Hepatocyte (in vitro differentiated cells): Measurements from ENCODE around the gene MPLKIP. TPM values are rescaled to one million over a fixed set of nuclear protein-coding genes. Genes with fewer than 3 reads are reported as not detected.

ENCODE experiments used
- DNase-seq: peaks from one replicate; pipeline ENCODE4 v3.0.0-alpha.2; 2016; ENCODE audit warnings: low spot score
- H2AFZ ChIP-seq: fragments of 200-600 bp; sonication (generic); 2 replicates; pipeline ENCODE4 v1.6.0; 2016; ENCODE audit warnings: antibody characterized with exemption, mild to moderate bottlenecking
- H3K27ac ChIP-seq: fragments of 200-600 bp; sonication (generic); 2 replicates; pipeline ENCODE4 v1.5.1; 2016; ENCODE audit warnings: mild to moderate bottlenecking
- H3K27me3 ChIP-seq: fragments of 200-600 bp; sonication (generic); 2 replicates; pipeline ENCODE4 v1.6.1; 2016
- H3K36me3 ChIP-seq: fragments of 200-600 bp; sonication (generic); replicated peaks from 2 replicates; pipeline ENCODE4 v1.5.1; 2016; ENCODE audit warnings: low read depth; ENCODE audit not compliant: insufficient read depth
- H3K4me1 ChIP-seq: fragments of 200-600 bp; sonication (generic); 2 replicates; pipeline ENCODE4 v1.5.1; 2016; ENCODE audit warnings: mild to moderate bottlenecking, moderate library complexity; ENCODE audit not compliant: insufficient read depth
- H3K4me2 ChIP-seq: fragments of 200-600 bp; sonication (generic); 2 replicates; pipeline ENCODE4 v1.6.0; 2016
- H3K4me3 ChIP-seq: fragments of 200-600 bp; sonication (generic); 2 replicates; pipeline ENCODE4 v1.5.1; 2016; ENCODE audit warnings: mild to moderate bottlenecking
- H3K79me2 ChIP-seq: fragments of 200-600 bp; sonication (generic); 2 replicates; pipeline ENCODE4 v1.6.0; 2017; ENCODE audit warnings: mild to moderate bottlenecking
- H3K9me2 ChIP-seq: fragments of 200-600 bp; sonication (generic); replicated peaks from 2 replicates; pipeline ENCODE4 v1.6.0; 2017; ENCODE audit warnings: mild to moderate bottlenecking; ENCODE audit not compliant: insufficient read depth
- H3K9me3 ChIP-seq: fragments of 200-600 bp; sonication (generic); 2 replicates; pipeline ENCODE4 v1.5.1; 2016; ENCODE audit warnings: low read depth, mild to moderate bottlenecking
- H4K20me1 ChIP-seq: fragments of 200-600 bp; sonication (generic); 2 replicates; pipeline ENCODE4 v1.6.0; 2016; ENCODE audit warnings: mild to moderate bottlenecking; ENCODE audit not compliant: insufficient read depth, poor library complexity, severe bottlenecking
- EZH2 ChIP-seq: fragments of 200-600 bp; sonication (generic); IDR thresholded peaks from 2 replicates; pipeline ENCODE4 v1.6.1; 2016; ENCODE audit warnings: antibody characterized with exemption, mild to moderate bottlenecking, borderline replicate concordance
- EZH2phosphoT487 ChIP-seq: fragments of 200-600 bp; sonication (generic); IDR thresholded peaks from one replicate; pipeline ENCODE4 v1.6.1; 2018; ENCODE audit warnings: antibody characterized with exemption, mild to moderate bottlenecking, low read depth, moderate library complexity; ENCODE audit not compliant: unreplicated experiment, severe bottlenecking
- WGBS: methylation state at CpG from one replicate; pipeline ENCODE4 v1.1.6; 2016; ENCODE audit warnings: low lambda C conversion rate; ENCODE audit errors: missing lambda C conversion rate; 5-methylcytosine and 5-hydroxymethylcytosine counted together
- polyA plus RNA-seq: library from polyadenylated mRNA; unstranded; fragments of >200 nt; fragmentation: Nextera tagmentation; extraction: Ambion mirVana; gene quantifications from 2 replicates; pipeline ENCODE4 v1.2.1, GENCODE V29; 2016
- total RNA-seq: library from RNA; depleted of rRNA; stranded (reverse); fragments of >200 nt; gene quantifications from 2 replicates; pipeline ENCODE4 v1.2.3, GENCODE V29; 2014
- TF ChIP-seq, protein P1 (sequence below): fragments of 200-600 bp; sonication (generic); IDR thresholded peaks from 2 replicates; pipeline ENCODE4 v1.5.1; 2016; ENCODE audit warnings: antibody characterized with exemption, mild to moderate bottlenecking; ENCODE audit not compliant: poor library complexity

The MPLKIP gene
- total and polyA plus RNA-seq, 2 experiments from 2014 or later, result 42.5 to 70.9 TPM

DNA sequence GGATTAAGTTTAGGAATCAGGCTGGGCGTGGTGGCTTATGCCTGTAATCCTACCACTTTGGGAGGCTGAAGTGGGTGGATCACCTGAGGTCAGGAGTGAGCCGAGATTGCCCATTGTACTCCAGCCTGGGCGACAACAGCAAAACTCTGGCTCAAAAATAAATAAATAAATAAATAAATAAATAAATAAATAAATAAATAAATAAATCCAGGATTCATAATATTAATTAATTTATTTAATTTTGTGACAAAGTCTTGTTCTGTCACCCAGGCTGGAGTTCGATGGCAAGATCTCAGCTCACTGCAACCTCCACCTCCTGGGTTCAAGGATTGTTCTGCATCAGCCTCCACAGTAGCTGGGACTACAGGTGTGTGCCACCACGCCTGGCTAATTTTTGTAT lies 4.6 kb upstream of the MPLKIP start:
- Histone ChIP-seq H3K36me3 (no peaks in the 10 kb centered on the region), H3K9me2 (no peaks in the 10 kb centered on the region), H3K4me3 (no peak overlapping the region), H3K27ac (no peak overlapping the region), H3K9me3 (no peaks in the 10 kb centered on the region), H3K27me3 (no peaks in the 10 kb centered on the region), H2AFZ (no peak overlapping the region), H4K20me1 (no peaks in the 10 kb centered on the region), H3K79me2 (peaks cover 4% of the 10 kb centered on the region), H3K4me1 (no peaks in the 10 kb centered on the region), H3K4me2 (no peak overlapping the region)
- WGBS, result 96% methylated on average over 5 of the region's 5 CpGs
- DNase-seq, result no peak
- TF ChIP-seq EZH2phosphoT487 (no peak), EZH2 (no peak)
- TF ChIP-seq, protein P1, sequence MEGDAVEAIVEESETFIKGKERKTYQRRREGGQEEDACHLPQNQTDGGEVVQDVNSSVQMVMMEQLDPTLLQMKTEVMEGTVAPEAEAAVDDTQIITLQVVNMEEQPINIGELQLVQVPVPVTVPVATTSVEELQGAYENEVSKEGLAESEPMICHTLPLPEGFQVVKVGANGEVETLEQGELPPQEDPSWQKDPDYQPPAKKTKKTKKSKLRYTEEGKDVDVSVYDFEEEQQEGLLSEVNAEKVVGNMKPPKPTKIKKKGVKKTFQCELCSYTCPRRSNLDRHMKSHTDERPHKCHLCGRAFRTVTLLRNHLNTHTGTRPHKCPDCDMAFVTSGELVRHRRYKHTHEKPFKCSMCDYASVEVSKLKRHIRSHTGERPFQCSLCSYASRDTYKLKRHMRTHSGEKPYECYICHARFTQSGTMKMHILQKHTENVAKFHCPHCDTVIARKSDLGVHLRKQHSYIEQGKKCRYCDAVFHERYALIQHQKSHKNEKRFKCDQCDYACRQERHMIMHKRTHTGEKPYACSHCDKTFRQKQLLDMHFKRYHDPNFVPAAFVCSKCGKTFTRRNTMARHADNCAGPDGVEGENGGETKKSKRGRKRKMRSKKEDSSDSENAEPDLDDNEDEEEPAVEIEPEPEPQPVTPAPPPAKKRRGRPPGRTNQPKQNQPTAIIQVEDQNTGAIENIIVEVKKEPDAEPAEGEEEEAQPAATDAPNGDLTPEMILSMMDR, result no peak

DNA sequence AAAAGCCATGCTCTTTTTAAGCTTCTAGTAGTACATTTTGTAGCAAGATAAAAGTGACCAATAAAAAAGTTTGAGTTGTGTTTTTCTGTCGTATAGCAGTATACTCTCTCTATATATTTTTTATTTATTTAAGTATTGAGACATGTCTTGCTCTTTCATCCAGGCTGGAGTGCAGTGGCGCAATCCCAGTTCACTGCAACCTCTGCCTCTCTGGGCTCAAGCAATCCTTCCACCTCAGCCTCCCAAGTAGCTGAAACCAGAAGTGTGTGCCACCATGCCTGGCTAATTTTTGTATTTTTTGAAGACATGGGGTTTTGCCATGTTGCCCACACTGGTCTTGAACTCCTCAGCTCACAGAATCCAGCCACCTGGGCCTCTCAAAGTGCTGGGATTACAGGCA lies 3.1 kb upstream of the MPLKIP start:
- Histone ChIP-seq H3K27me3 (no peaks in the 10 kb centered on the region), H2AFZ (no peak overlapping the region), H3K79me2 (peaks cover 18% of the 10 kb centered on the region), H3K4me3 (no peak overlapping the region), H3K9me3 (no peaks in the 10 kb centered on the region), H4K20me1 (peaks cover 3% of the 10 kb centered on the region), H3K4me2 (no peak overlapping the region), H3K4me1 (peaks cover 6% of the 10 kb centered on the region), H3K36me3 (no peaks in the 10 kb centered on the region), H3K9me2 (no peaks in the 10 kb centered on the region), H3K27ac (no peak overlapping the region)
- WGBS, result 92% methylated on average over 2 of the region's 2 CpGs
- TF ChIP-seq EZH2 (no peak), EZH2phosphoT487 (no peak)
- TF ChIP-seq, protein P1, result no peak
- no peak for DNase-seq

DNA sequence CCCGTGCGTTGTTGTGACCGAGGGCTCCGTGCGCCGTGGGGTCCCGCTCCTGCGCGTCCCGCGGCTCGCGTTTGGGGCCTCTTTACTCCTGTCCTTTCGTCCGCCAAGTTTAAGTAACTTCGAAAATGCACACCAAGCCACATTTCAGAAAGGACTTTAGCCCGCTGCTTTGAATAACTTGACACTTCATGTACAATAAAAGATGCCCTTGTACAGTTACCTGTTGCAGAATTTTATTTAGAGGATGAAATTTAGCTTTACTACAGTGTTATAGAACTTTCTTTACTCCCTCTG lies 842 bp upstream of the MPLKIP start:
- Histone ChIP-seq H3K4me2 (peak overlapping the region; percentile 97), H3K4me3 (peak overlapping the region; percentile 95), H3K79me2 (peaks cover 41% of the 10 kb centered on the region), H3K9me2 (no peaks in the 10 kb centered on the region), H3K4me1 (peaks cover 6% of the 10 kb centered on the region), H3K9me3 (no peaks in the 10 kb centered on the region), H3K36me3 (no peaks in the 10 kb centered on the region), H3K27me3 (no peaks in the 10 kb centered on the region), H3K27ac (peak overlapping the region; percentile 97), H4K20me1 (peaks cover 14% of the 10 kb centered on the region), H2AFZ (peak overlapping the region; percentile 93)
- 5% methylated on average over 17 of the region's 17 CpGs for WGBS
- TF ChIP-seq, protein P1, result no peak
- TF ChIP-seq EZH2phosphoT487 (no peak), EZH2 (no peak)
- DNase-seq, result peak; percentile 41
